ENCODE data around the gene ZNF14.
"Not testable (repeated sequence)": the region's sequence is repeated elsewhere in the genome, so short reads cannot be mapped to it uniquely, and the experiment has no call there.

ZNF14 gene

DNA sequence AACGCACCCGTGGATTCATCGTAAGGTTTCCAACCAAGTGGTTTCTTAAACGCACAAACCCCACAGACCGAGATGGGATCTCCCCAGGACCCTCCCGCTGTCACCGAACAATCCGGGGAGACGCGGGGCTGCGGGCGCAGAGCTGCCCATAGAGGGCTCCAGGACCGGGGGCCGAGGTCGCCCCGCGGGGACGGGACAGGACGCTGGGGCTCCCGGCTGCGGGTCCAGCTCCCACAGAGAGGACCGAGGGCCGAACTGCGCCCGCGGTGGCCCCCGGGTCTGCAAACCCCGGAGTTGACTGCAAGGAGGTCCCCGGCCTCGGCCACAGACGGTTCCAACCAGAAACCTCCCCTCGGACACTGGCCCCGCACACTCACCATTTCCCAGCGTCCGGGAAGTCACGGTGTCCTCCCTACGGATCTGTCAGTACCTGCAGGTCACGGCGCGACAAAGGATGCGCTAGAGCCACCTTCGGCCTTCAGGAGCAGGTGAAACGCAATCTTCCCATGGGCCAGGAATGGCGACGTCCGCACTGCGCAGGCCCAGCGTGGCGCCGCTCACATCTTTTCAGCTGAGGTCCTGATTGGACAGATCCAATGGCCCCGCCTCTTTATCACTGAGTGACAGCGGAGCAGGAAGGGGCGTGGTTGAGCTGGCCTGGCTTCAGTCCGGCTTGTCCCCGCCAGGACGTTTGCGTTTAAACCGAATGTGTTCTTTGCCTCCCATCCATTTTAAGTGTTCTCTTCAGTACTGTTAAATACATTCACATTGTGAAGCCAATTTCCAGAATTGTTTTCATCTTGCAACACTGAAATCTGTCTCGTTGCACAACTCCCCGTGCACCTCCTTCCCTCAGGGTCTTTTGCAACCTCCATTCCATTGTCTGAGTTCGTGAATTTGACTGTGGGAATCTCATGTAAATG is at the start of gene ZNF14:
Gene ZNF14 (minus strand): TSS at position 534 of the 923 bp plus-strand sequence. CDS start 154 bp downstream, at position 380.
- peak; percentile 68 to 90 for DNase-seq

- DNase-seq = not testable (repeated sequence)
These were observed 48.9 kb upstream of the ZNF14 start for GRCh38 chr19:19781791-19782190.

- DNase-seq = no peak
These were observed 45.8 kb upstream of the ZNF14 start for GRCh38 chr19:19778666-19779065.

DNA sequence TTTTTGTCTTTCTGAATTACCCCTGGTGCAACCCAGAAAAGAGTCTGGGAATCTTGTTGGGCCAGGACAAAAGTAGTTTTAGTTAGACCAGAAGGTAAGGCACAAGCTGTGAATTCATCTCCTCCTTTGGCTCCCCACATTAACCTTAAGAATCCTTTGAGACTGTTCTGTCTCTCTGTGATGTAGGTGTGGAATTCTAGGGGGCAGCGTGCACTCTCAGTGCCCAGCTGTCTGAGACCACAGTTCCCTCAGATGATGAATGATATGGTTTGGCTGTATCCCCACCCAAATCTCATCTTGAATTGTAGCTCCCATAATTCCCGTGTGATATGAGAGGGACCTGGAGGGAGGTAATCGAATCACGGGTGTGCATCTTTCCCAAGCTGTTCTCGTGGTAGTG is 44.8 kb upstream of the ZNF14 start:
- DNase-seq = no peak

GRCh38 chr19:19776206-19777008 is 43.5 kb upstream of the ZNF14 start:
- DNase-seq = peak; percentile 95 to 97

DNA sequence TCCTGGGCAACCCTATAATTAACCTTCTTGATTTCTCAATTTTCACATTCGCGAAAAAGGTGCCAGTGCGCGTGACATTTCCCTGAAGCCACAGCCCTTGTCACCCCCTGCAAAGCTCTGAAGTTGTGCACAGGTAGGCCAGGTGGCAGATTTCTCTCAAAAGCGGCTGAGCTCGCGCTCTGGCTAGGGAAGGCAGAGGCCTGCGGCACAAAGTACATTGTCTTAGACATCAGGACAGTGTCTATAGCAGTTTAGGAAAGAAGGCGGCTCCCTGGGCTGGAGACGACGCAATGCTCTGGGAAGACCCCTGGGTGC is 42.9 kb upstream of the ZNF14 start:
- DNase-seq = no peak

DNA sequence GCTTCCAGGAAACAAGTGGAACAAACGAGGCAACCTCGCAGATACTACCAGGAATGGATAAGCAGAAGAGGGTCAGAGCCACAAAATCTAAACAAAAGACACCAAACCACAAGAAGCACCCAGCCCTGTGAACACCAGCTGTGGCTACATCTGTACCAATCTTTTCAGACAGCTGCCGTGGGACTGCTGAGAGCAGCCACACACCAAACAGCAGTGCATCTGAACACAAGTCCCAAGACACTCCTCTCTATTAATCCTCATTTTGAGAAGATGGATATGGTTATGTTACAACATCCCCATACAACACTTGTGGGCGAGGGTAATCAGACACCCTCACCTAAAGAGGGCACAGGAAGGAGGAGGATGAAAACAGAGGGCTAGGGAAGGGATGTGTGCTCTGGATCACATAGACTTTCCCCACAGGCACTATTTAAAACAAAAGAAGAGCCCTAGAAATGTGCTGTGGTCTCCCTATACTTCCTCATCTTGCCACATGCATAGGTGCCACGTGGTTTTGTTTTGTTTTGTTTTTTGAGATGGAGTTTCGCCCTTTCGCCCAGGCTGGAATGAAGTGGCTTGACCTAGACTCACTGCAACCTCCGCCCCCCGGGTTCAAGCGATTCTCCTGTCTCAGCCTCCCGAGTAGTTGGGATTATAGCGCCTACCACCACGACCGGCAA is 41.6 kb upstream of the ZNF14 start:
- DNase-seq = no peak

DNA sequence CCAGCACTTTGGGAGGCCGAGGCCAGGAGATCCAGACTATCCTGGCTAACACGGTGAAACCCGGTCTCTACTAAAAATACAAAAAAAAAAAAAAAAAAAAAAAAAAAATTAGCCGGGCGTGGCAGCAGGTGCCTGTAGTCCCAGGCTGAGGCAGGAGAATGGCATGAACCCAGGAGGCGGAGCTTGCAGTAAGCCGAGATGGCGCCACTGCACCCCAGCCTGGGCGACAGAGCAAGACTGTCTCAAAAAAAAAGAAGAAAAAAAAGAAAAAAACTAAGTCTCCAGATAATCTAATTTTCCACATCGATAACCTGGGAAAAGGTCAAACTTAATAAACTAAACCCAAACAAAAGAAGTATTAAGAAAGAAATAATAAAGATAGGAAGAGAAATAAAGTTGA is 39.1 kb upstream of the ZNF14 start:
- not testable (repeated sequence) for DNase-seq

DNA sequence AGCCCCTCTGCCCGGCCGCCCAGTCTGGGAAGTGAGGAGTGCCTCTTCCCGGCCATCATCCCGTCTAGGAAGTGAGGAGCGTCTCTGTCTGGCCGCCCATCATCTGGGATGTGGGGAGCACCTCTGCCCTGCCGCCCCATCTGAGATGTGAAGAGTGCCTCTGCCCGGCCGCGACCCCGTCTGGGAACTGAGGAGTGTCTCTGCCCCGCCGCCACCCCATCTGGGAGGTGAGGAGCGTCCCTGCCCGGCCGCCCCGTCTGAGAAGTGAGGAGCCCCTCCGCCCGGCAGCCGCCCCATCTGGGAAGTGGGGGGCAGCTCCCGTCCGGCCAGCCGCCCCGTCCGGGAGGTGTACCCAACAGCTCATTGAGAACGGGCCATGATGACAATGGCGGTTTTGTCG is 37.1 kb upstream of the ZNF14 start:
- not testable (repeated sequence) for DNase-seq

- DNase-seq = no peak
These were observed 25.3 kb upstream of the ZNF14 start for GRCh38 chr19:19758164-19758563.

GRCh38 chr19:19752760-19753403 is 20.0 kb upstream of the ZNF14 start:
- DNase-seq = no peak

GRCh38 chr19:19751846-19752245 is 18.9 kb upstream of the ZNF14 start:
- DNase-seq = no peak

- DNase-seq = no peak
These were observed 18.2 kb upstream of the ZNF14 start for GRCh38 chr19:19750842-19751790.

DNA sequence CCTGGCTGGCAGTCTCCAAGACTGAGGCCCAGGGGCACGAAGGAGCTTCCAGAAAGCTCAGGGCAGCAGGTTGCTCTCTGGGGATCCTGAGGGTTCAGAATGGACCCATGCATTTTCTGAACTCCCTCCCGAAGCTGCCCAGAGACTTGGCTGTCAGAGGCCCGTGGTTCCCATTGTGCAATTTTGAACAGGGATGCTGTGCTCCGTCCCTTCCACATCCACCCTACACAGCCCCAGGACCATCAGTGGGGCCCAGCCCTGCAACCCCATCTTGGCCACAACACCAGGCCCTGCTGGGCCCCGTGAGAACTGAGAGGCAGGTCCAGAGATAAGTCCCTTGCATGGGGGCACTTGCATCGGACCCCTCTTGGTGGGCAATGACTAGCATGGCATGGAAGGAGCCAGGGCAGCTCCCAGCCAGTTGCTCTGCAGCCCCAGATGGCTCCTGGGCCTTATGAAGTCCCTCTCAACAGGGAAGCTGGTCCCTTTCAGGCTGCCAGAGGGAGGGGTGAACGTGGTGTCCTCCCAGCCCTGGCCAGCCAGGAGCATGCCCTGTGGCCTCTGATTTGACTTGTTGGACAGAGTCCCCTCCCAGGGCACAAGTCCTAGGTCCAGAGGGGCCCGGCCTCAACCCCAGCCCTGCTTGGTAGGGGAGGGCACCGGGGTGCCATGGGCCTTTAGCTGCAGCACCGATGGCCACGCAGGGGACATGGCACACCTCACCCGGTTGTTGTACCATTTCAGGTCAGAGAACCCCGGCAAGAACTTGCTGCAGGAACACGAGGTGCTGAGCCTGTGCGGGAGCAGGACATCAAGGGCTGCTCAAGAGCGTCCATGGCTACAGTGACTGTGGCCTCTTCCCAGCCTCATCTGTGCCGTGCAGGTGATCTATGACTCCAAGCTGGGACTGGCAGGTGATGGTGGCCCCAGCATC is 17.3 kb upstream of the ZNF14 start:
- no peak for DNase-seq

DNA sequence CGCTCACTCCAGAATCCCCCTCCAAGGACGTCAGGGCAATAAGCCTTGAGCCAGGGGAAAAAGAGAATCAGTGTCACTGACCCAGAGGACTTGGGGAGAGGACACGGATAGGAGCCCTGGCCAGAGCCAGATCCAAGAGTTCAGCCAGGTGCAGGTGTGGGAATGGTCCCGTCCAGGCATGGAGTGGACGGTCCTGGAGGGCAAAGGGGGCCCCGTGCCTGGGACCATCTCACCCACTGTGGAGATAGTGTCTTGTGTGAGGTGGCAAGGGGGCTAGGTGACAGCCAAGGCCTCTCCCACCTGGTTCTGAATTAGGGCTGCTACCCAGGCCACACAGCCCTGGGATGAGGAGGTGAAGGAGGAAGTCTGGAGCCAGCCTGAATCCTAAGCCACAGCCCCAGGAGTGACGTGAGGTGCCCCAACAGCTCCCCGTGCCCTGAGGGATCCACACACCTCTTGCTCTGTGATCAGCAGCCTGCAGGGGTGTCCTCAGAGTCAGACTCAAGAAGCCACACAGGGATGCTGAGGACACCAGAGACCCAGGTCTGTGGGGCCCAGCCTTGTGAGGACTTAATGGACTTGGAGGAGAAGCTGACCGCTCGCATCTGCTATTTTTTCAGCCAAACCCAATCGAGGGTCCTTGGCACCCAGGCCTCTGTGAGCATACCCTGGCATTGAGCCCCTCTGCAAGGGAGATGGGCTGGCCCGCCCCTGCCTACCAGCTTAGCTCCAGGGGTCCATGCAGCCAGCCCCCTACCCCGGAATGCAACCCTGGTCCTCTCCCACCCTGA is 16.4 kb upstream of the ZNF14 start:
- DNase-seq = no peak

- no peak for DNase-seq
These were observed 15.5 kb upstream of the ZNF14 start for GRCh38 chr19:19748249-19748938.

- DNase-seq = no peak
These were observed 14.7 kb upstream of the ZNF14 start for GRCh38 chr19:19747357-19748220.
